IPS-15b (cell line): ENCODE data around the gene TWNK.
A peak's percentile ranks its signal among the peaks of the same experiment; 100 is the strongest.

ENCODE experiments used
- H3K27me3 ChIP-seq: one replicate; pipeline ENCODE4 v1.6.1; 2013; ENCODE audit warnings: low read length; ENCODE audit not compliant: control insufficient read depth, insufficient read depth
- H3K36me3 ChIP-seq: one replicate; pipeline ENCODE4 v1.6.1; 2013; ENCODE audit warnings: low read length; ENCODE audit not compliant: control insufficient read depth, insufficient read depth
- H3K4me1 ChIP-seq: one replicate; pipeline ENCODE4 v1.6.1; 2013; ENCODE audit warnings: mild to moderate bottlenecking, low read length; ENCODE audit not compliant: control insufficient read depth, insufficient read depth
- H3K4me3 ChIP-seq: one replicate; pipeline ENCODE4 v1.5.1; 2013; ENCODE audit warnings: low read depth, low read length
- H3K9ac ChIP-seq: one replicate; pipeline ENCODE4 v1.6.1; 2013; ENCODE audit warnings: low read depth, mild to moderate bottlenecking, low read length
- H3K9me3 ChIP-seq: one replicate; pipeline ENCODE4 v1.6.1; 2013; ENCODE audit warnings: mild to moderate bottlenecking, low read length; ENCODE audit not compliant: control insufficient read depth, insufficient read depth

Gene TWNK

GRCh38 chr10:100986952-100987684, at the start of gene TWNK, which contains the start of gene MRPL43:
TSS of gene TWNK (plus strand) at chr10:100987543. CDS start at chr10:100988211, 668 bp downstream.
TSS of gene MRPL43 (minus strand) at chr10:100987497. CDS start at chr10:100987443, 54 bp downstream.
- Histone ChIP-seq H3K9ac (peak within 1 kb of the TSS; percentile 92), H3K27me3 (no peaks in the 10 kb centered on the region), H3K4me3 (peak within 1 kb of the TSS; percentile 99), H3K4me1 (no peaks in the 10 kb centered on the region), H3K9me3 (no peaks in the 10 kb centered on the region), H3K36me3 (peaks cover 29% of the 10 kb centered on the region)

GRCh38 chr10:100939763-100940344, 47.5 kb upstream of the TWNK start:
- Histone ChIP-seq H3K9ac (no peak overlapping the region), H3K4me1 (no peaks in the 10 kb centered on the region), H3K9me3 (no peaks in the 10 kb centered on the region), H3K4me3 (no peak overlapping the region), H3K36me3 (peaks cover 4% of the 10 kb centered on the region), H3K27me3 (no peaks in the 10 kb centered on the region)

- no peaks in the 10 kb centered on the region for H3K9me3 ChIP-seq
- no peak overlapping the region for H3K9ac ChIP-seq
- H3K27me3 ChIP-seq = no peaks in the 10 kb centered on the region
- no peaks in the 10 kb centered on the region for H3K4me1 ChIP-seq
- H3K4me3 ChIP-seq = no peak overlapping the region
- peaks cover 8% of the 10 kb centered on the region for H3K36me3 ChIP-seq
Observed at GRCh38 chr10:100942229-100942628, 45.1 kb upstream of the TWNK start.

- Histone ChIP-seq H3K4me1 (no peaks in the 10 kb centered on the region), H3K27me3 (no peaks in the 10 kb centered on the region), H3K9me3 (no peaks in the 10 kb centered on the region), H3K4me3 (no peak overlapping the region), H3K36me3 (peaks cover 4% of the 10 kb centered on the region), H3K9ac (no peak overlapping the region)
Observed at GRCh38 chr10:100943508-100943907, 43.8 kb upstream of the TWNK start.

GRCh38 chr10:100945754-100946153, 41.6 kb upstream of the TWNK start:
- Histone ChIP-seq H3K27me3 (no peaks in the 10 kb centered on the region), H3K9ac (no peak overlapping the region), H3K36me3 (peaks cover 8% of the 10 kb centered on the region), H3K4me1 (no peaks in the 10 kb centered on the region), H3K4me3 (no peak overlapping the region), H3K9me3 (no peaks in the 10 kb centered on the region)

GRCh38 chr10:100948916-100949315, 38.4 kb upstream of the TWNK start:
- Histone ChIP-seq H3K4me1 (no peaks in the 10 kb centered on the region), H3K9me3 (no peaks in the 10 kb centered on the region), H3K4me3 (no peak overlapping the region), H3K27me3 (no peaks in the 10 kb centered on the region), H3K9ac (no peak overlapping the region), H3K36me3 (peaks cover 12% of the 10 kb centered on the region)

- H3K4me1 ChIP-seq = no peaks in the 10 kb centered on the region
- no peak overlapping the region for H3K9ac ChIP-seq
- no peak overlapping the region for H3K4me3 ChIP-seq
- no peaks in the 10 kb centered on the region for H3K36me3 ChIP-seq
- no peaks in the 10 kb centered on the region for H3K9me3 ChIP-seq
- H3K27me3 ChIP-seq = no peaks in the 10 kb centered on the region
Observed at GRCh38 chr10:100960251-100960650, 27.1 kb upstream of the TWNK start.

GRCh38 chr10:100962351-100963080, 24.8 kb upstream of the TWNK start:
- Histone ChIP-seq H3K27me3 (no peaks in the 10 kb centered on the region), H3K9ac (no peak overlapping the region), H3K9me3 (no peaks in the 10 kb centered on the region), H3K4me3 (no peak overlapping the region), H3K4me1 (no peaks in the 10 kb centered on the region), H3K36me3 (no peaks in the 10 kb centered on the region)

GRCh38 chr10:100963826-100964225, 23.5 kb upstream of the TWNK start:
- Histone ChIP-seq H3K9ac (no peak overlapping the region), H3K27me3 (peaks cover 5% of the 10 kb centered on the region), H3K4me3 (no peak overlapping the region), H3K36me3 (no peaks in the 10 kb centered on the region), H3K4me1 (no peaks in the 10 kb centered on the region), H3K9me3 (no peaks in the 10 kb centered on the region)

- Histone ChIP-seq H3K9ac (no peak overlapping the region), H3K36me3 (peaks cover 4% of the 10 kb centered on the region), H3K4me1 (peaks cover 5% of the 10 kb centered on the region), H3K9me3 (no peaks in the 10 kb centered on the region), H3K27me3 (peaks cover 7% of the 10 kb centered on the region), H3K4me3 (no peak overlapping the region)
Observed at GRCh38 chr10:100965820-100966219, 21.5 kb upstream of the TWNK start.

- Histone ChIP-seq H3K27me3 (peaks cover 7% of the 10 kb centered on the region), H3K36me3 (peaks cover 4% of the 10 kb centered on the region), H3K9ac (no peak overlapping the region), H3K4me3 (no peak overlapping the region), H3K9me3 (no peaks in the 10 kb centered on the region), H3K4me1 (peaks cover 9% of the 10 kb centered on the region)
Observed at GRCh38 chr10:100966887-100967286, 20.5 kb upstream of the TWNK start.
